Activated CD8-positive, alpha-beta memory T cell treated with anti-CD3 and anti-CD28 coated beads, Interleukin-2, amount 50 U/mL, for 48 hours (primary cell): ENCODE data around the gene ADAMTS3.

Source experiments
- DNase-seq: peaks from one replicate; pipeline ENCODE4 v3.0.0-alpha.2; 2020

ADAMTS3 gene

DNA sequence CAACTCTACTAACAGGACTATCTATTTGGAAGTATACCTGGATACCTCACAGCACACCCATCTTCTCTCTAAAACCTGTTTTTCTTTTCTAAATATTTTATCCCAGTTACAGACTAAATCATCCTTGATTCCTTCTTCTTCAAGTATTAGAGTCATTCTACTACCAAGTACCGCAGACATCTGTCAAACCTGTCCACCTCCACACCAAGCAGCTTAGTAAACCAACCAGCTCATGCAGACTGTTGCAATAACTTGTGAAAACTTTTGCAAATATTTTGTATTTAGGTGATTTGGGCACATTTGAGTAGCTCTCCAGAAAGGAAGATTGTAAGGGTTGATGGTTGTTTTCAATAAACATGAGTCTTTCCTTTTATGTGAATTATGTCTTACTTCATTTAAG, 238.6 kb downstream of the ADAMTS3 start:
- DNase-seq, result no peak

DNA sequence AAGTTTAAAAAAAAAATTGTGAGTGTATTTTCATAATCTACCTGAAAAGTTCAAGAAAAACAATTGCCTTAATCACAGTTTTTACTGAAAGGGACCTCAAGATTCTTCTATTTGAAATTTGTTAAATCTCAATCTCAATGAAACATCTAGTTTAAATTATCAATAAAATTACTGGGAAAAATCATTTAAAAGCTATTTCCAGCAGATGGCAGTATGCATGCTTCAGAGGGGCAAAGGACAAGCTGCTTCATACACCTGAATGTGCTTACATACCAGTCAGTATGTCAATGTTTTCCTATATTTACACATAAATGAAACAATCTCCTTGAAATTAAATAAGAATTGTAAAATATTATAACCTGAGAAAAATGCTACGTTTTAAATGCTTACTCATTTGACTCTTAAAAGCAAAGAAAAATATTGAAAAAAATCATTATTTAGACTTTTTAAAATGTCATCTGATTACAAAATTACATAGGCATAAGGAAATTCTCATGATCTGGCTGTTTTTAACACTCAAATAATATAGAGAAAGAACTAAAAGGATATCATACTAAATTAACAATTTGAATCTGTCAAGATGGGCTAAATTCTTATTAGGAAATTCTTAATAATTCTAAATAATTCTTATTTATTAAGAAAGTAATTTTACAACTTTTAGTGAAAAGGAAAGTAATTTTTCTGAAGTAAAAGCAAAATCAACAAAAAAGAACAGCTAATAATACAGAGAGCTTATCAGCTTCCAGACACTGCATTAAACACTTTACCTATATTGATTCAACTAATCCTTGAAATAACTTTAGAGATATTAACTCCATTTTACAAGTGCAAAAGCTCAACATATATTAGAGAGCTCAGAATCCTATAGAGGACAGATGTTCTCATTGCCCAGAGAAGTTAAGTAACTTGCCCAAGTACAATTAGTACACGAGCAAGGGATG, 242.1 kb downstream of the ADAMTS3 start:
- DNase-seq, result no peak

DNA sequence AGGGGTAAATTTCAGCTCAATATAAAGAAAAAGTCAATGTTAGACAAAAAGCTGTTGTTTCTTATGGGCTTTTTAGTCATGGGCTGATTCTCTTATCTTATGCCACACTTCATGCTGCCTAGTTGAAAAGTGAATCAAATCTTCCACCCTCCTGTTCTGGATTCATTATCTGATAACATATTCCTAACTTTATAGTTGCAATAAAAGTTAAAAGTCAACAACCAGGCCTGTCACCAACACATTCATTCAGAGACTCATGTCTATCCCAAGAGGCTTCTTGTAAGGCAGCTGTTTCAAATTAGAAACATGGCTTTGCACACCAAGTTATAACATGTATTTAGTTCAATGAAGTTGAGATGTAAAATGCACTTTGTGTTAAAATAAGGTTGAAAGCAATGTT, 243.8 kb downstream of the ADAMTS3 start:
- DNase-seq, result no peak

DNA sequence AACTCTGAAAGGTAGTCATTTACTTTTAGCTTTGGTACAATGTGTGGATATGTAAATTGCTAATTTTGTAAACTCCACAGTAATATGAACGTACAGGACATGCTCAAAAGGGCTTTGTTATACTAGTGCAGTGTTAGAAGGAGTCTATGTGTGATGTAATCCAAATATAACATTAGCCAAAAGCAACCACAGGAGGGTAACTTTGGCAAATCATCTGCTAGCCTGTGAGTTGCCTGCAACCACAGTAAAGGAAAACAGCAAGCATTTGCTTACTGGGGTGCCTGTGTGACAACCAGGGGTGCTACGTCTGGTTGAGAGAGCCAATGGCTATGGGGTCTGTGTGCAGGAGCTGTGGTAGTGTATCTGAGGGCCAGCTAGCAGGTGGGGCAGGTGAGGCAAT, 245.8 kb downstream of the ADAMTS3 start:
- DNase-seq, result no peak

DNA sequence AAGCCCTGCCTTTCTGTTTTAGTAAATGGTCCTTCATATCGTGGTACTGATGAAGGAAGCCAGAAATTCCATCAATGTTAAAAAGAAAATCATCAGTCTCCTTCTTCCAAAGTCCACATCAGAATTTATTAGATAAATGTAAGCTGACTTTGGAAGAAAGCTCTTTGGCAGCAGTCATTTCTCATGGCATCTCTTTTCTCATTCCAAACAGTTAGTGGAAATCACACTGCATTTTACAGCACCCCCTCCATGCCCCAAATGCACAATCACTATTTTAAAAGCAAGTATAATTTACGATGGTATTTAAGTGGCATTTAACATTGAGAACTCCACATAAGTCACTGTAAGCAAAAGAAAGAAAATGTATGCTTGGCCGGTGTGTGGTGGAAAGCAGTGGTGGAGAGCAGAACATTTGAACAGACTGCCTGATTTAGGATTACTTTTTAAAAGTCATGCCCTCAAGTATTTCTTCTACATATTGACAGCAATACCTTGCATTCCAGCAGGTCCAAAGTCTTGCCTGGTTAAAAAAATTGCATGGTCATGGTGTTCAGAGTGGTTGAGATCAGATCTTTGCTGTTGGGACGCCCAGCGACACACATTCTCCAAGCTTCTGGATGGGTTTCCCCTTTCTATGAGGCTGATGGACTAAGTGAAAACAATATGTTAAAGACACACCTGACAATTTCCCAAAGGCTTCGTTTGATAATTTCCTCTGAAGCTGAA, 248.6 kb downstream of the ADAMTS3 start:
- no peak for DNase-seq

DNA sequence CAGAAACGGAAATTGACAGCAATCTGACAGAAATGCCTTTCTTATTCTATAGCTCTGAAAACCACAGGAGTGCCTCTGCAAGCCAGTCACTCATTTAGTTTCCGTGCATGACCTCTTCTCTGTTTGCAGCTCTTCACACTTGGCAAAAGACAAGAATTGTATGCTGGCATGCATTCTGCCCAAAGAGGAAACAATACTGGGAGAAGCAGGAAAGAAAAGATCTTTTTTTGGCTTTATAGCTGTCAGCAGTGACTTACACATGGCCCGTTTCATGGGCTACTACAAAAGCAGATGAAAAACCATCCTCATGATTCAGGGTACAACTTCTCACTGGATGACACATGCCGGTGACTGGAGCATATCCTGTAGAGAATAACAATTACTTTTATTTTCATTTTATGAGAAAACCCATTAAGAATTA, 249.4 kb downstream of the ADAMTS3 start:
- DNase-seq, result no peak

DNA sequence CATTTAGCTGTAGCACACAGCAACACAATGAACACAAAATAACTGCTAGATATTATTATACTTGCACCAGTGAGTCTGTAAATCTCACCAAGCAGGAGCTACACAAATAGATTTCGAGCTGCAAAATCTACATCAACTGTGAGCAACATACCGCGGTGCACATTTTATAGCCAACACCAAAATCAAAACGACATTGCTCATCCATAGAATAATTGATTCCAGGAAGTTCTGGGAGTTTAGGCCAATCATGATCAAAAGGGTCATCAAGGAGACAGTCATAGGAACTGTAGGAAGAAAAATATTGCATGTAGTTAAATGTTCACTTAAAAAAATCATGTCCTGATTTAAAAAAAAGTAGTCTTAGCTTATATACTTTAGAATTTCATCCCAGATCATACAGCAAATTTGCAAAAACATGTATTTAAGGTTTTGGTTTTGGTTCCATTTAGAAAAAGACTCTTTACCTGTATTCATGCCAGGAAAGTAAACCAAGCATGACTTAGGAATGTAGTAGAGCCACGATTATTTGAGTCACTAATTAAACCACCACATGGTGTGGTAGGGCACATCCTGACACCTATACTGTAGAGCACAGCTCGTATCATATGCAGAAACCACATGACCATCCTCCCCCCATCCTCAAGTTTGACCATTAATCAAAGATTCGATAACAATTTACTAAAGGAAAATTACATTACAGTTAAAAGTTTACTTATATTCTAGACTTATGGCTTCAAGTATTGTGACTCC, 250.4 kb downstream of the ADAMTS3 start:
- no peak for DNase-seq

DNA sequence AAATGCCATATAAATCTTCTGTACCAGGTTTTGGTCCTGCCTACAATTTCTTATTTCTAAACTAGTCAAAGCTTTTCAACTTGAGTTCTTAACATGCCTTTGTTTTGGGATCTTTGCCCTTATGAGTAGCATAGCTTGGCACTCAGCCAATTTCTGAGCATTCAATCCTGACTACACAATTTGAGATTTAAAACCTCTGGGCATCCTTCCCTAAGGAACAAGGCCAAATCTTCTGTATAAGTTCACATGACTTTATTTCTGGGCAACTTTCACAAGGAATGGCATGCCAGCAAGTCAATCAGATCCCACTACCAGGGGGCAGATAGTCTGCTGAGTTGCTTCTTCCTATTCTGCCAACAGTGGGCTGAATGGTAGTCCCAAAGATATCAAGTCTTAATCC, 254.2 kb downstream of the ADAMTS3 start:
- DNase-seq, result no peak

DNA sequence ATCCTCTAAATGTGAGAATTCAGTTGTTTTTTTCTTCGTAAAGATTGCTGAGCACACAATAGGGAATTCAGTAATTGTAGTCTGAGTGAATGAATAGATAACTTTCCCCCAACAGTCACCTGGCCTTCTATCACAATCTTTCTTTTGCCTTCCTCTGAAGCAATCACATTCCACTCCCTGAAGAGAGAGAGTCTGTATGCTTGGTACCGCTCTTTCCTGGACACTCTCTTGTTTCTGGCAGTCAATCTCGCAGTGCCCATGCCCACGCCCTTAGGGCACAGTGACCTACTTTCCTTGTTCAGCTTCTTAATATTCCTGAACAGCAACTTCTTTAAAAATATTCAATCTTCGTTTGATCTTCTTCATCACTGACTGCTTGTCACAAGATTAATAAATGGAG, 255.9 kb downstream of the ADAMTS3 start:
- no peak for DNase-seq

DNA sequence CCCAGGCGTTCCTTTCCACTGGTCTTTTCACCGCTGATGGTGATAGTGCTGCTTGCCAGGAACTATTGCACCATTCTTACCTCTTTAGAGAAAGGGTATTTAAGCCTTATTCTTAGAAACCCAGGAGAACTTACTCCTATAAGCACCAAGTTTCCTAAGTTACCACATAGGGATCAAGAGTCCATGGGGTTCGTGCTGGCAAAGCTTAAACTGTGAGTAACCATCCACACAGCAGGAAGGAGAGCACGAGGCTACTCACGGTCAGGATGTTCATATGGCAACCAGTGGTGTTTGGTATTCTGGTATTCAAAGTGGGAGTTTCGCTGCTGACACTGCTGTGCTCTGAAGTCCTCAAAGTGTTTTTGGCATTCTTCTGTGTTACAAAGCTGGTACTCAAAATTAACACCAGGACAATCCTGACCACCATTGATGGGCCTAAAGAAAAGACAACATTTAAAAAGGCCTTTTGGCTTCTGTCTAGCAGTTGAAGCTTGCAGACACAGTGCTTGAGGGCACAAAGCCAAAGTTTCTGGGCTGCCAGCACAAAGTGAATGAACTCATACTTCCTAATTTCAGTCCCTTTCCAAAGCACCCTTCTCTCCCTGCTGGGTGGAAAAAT, 256.9 kb downstream of the ADAMTS3 start:
- no peak for DNase-seq

DNA sequence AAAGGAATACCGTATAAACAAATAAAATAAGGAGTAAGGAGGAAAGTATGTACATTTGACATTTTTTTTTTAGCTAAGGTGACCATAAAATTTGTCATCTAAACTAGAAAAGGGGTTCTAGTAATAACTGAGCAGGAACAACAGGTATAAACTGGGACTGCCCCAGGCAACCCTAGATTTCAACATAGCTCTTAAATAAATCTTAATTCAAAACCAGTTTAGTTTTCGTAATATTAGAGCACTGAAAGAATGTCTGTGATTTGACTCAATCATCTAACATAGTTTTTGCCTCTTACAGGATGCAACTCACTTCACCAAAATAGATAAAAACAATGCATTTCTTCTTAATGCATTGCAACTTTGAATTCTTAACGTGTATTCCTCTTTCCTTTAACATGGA, 257.7 kb downstream of the ADAMTS3 start:
- no peak for DNase-seq

DNA sequence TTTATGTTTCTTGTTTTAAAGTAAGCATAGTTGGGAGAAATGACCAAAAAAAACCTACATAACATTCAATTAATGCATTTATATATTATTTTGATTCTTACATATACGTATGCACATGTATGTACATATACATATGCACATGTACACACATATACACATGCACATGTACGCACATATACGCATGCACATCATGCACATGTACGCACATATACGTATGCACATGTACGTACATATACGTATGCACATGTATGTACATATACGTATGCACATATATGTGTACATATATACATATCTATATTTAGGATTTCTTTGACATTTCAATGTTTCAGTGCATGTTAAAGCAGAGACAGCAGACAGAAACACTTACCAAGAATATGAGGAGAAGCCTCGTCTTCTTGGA, 263.4 kb downstream of the ADAMTS3 start:
- DNase-seq, result no peak

DNA sequence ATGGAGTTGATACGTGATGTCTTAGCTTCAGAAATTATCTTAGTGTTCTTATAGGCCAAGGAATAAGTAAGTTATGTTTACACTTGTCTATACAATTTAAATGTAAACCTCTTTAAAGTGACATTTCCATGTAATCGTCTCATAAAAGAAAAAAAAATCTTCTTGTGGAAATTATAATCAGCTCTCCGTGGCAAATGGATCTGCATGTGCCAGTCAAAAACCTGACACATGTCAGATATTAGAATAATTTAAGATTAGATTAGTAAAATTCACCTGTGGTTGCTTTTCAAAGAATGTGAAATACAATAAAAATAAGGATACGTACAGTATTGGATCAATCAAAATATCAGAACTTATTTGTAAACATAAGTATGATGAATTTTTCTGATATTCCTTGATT, 263.9 kb downstream of the ADAMTS3 start:
- no peak for DNase-seq

DNA sequence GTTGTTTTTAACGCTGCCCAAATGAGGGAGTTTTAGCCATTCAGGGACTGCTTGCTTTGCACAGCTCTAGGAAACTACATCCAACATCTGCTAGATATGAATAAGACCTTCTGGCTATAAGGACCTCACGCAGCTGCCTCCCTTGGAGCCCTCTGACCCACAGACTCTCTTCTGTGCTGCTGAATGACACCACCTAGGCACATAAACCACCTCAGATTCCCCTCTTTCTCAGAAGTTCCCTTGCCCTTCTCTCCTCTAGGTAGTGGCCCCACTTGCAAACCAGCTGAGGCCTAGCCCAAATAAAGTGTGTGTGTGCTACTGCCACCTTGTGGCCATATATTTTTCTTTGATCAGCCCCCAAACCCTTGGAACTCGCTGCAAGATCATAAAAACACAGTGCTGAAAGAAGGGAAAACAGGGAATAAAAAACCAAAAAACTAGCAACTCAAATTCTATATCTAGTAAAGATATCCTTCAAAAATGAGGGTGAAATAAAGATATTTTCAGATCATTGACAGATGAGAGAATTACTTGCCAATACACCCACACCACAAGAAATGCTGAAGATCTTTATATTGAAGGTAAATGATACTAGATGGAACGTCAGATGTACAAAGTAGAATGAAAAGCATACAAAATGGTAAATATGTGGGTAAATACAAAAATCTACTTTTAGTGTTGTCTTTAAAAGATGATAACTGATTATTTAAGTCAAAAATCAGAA, 265.9 kb downstream of the ADAMTS3 start:
- peak; percentile 53 for DNase-seq

DNA sequence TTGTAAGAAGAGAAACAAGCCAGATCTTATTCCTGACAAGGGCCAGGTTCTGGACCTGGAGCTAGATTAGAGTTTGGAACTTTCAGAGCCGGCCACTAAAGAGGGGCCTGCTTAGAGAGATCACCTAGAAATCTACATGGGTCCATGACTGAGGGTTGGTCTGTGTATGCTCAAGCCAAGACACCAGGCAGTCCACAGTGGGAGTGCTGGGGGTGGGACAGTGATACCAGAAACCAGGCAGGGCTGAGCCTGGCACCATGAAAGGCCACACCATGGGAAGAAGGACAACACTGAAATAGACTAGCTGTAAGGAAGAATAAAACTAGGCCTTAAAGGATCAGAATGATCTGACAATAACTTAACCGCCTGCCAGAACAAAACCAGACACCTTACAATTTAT, 267.3 kb downstream of the ADAMTS3 start:
- no peak for DNase-seq

DNA sequence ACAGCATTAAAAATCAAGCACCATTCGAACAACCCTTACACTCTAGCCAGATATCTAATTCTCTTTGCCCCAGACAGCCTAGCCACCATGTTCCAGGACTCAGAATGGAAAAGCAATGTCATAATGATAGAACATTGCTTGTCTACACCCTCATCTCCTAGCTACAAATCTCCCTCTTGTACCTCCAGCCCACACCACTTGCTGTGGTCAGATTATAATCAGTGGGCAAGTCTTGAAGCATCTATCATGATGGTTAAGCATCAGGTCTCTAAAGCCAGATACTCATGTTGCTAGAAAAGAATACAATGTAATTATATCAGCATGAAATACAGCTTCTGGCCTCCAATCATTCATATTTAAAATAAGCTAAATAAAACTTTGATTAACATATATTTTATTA, 268.9 kb downstream of the ADAMTS3 start:
- DNase-seq, result no peak

DNA sequence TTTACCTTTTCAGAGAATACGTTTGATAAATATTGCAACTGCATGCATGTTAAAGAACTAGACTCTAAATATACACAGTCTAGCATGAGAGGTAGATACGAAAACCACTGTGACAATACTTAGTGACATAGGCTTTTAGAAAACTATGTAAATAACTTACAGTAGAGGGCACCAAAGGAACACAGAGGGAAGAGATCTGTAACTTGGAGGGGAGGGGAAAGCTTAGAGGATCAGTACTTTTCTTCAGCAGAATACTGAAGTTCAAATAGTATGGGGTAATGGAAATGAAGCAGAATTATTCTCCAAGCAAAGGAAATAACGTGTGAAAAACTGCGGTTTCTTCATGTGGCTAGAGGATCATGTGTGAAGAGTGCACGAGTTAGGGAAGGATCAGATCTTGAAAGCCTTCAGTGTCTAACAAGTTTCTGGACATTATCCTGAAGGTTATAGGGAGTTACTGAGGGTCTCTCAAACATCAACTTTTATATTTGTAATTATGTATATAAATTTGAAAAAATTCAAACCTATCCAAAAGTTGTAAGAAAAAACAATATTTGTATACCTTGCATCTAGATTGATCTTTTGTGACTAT, 273.0 kb downstream of the ADAMTS3 start:
- DNase-seq, result no peak

DNA sequence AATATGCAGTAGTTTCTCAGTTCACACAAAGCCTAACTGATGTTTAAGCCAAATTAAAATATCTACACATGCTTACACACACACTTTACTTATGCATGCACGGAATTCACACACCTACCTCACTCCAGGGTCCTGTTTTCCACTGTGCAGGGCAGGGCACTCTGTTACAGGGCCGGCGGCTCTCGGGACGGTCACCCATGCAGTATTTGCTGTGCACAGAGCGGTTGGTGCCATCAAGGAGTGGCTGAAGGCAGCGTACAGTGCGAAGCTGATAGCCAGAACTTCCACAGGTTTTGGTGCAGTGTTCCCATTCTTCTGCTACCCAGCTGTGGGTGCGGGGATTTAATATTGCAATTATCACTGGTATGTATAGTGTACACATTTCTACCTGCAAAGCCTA, 278.3 kb downstream of the ADAMTS3 start:
- no peak for DNase-seq

DNA sequence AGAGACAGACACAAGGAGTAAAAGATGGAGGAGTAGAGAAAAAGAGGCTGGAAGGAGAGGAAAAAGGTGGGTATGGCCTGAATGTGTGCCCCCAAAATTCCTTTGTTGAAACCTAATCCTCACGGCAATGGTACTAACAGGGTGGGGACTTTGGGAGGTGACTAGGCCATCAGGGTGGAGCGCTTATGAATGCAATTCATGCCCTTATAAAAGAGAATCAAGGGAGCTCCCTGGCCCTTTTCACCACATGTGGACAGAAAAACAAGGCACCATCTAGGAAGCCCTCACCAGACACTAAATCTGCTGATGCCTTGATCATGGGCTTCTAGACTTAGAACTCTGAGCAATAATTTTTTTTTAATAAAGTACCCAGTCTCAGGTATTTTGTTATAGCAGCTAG, 282.1 kb downstream of the ADAMTS3 start:
- DNase-seq, result no peak

DNA sequence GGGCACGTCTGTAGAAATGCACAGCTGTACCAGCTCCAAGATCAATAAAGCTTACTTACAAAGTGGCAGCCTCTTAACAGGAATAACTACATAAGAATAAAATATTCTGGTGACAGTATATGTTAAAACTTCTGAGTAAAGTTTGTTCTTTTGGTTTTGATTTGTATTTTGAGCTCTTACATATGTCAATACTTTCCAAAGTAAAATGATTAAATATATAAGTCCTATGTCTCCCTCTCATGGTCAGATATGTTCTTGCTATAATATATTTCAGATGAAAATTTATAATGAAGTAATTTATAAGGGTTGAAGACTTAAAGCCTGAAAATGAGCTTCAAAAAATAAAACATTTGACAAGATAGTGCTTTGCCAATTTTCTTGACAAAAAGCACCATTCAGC, 282.8 kb downstream of the ADAMTS3 start:
- DNase-seq, result no peak

DNA sequence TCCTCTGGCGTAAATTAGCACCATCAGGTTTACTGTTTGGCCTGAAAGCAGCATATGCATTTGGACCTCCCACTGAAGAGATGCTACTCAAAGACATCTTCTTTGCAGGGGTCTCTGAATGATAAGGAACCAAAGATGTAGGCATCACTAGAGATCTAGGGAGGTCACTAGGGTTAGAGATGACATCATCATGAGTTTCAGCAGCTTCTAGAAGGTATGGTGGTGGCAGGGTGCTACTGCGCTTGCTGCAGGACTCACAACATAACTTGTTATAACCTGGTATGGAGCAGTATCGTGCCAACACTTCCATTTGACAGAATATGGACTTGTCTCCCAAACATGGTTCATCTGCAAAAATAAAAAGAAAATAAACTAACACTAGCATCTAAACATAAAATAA, 285.7 kb downstream of the ADAMTS3 start:
- no peak for DNase-seq

DNA sequence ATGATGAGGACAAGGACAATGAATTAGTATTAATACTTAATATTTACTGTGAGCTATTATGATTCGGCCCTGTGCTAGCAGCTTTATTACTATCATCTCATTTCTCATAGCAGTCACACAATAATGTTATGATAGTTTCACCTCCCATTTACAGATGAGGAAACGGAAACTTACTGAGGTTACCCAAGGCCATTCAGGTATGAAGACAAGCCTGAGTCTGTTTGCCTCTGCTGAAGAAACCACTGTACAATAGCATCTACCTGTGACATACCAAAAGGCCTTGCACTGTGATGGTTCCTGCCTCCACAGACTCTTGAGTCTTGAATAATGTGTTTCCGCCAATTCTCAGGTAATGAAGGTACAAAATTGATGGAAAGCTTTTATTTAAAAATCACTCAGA, 288.8 kb downstream of the ADAMTS3 start:
- no peak for DNase-seq
